Measurements from ENCODE around the gene NDUFA3. TPM values are rescaled to one million over a fixed set of nuclear protein-coding genes. Genes with fewer than 3 reads are reported as not detected.
"Not testable (repeated sequence)": the region's sequence is repeated elsewhere in the genome, so short reads cannot be mapped to it uniquely, and the experiment has no call there.

Gene NDUFA3
- total and polyA plus RNA-seq, 11 donors: 32.2 to 1,519 (median 299) TPM

DNA sequence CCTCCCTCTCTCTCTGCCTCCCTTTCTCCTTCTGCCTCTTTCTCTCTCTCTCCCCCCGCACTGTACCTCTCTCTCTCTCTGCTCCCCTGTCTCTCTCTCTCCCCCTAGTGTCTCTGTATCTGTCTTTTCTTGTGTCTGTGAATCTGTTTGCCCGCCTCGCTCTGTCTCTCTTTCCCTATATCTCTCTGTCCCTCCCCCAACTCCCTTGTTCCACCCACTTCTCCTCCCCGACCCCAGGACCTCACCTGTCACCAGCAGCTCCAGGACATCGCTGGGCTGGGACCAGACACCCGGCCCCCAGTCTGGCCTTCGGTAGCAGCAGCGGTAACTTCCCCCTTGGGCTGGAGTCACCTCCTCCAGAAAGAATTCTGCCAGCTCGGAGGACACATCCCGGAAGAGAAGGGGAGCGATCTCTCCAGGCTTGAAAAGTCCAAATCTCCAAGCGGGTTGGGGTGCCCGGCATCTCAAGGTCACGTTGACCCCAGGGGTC lies 6.0 kb upstream of the NDUFA3 start:
- intact Hi-C loops (cut with DNase I): no loop called here
- Histone ChIP-seq H3K9me3 (no peaks in the 10 kb centered on the region), H3K27me3 (peaks cover 0 to 48% (median 14%) of the 10 kb centered on the region in 9 donors), H3K27ac (peak overlapping the region in 2 of 12 donors; percentile 2 to 76), H3K36me3 (no peaks in the 10 kb centered on the region), H3K4me1 (peaks cover 0 to 16% (median 5%) of the 10 kb centered on the region in 12 donors), H3K4me3 (peak overlapping the region in 8 of 12 donors; percentile 11 to 48 (median 24))
- DNase-seq (peak in 1 of 5 donors; percentile 68), ATAC-seq (peak in 3 of 4 donors; percentile 45 to 52 (median 47))
- TF ChIP-seq POLR2A (IDR thresholded peaks at IDR 0.05): no peak
- TF ChIP-seq, protein P1, sequence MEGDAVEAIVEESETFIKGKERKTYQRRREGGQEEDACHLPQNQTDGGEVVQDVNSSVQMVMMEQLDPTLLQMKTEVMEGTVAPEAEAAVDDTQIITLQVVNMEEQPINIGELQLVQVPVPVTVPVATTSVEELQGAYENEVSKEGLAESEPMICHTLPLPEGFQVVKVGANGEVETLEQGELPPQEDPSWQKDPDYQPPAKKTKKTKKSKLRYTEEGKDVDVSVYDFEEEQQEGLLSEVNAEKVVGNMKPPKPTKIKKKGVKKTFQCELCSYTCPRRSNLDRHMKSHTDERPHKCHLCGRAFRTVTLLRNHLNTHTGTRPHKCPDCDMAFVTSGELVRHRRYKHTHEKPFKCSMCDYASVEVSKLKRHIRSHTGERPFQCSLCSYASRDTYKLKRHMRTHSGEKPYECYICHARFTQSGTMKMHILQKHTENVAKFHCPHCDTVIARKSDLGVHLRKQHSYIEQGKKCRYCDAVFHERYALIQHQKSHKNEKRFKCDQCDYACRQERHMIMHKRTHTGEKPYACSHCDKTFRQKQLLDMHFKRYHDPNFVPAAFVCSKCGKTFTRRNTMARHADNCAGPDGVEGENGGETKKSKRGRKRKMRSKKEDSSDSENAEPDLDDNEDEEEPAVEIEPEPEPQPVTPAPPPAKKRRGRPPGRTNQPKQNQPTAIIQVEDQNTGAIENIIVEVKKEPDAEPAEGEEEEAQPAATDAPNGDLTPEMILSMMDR (IDR thresholded peaks at IDR 0.05): no peak
- WGBS, 4 donors: 9 to 11% (median 10%) methylated on average over 14 of the region's 14 CpGs

DNA sequence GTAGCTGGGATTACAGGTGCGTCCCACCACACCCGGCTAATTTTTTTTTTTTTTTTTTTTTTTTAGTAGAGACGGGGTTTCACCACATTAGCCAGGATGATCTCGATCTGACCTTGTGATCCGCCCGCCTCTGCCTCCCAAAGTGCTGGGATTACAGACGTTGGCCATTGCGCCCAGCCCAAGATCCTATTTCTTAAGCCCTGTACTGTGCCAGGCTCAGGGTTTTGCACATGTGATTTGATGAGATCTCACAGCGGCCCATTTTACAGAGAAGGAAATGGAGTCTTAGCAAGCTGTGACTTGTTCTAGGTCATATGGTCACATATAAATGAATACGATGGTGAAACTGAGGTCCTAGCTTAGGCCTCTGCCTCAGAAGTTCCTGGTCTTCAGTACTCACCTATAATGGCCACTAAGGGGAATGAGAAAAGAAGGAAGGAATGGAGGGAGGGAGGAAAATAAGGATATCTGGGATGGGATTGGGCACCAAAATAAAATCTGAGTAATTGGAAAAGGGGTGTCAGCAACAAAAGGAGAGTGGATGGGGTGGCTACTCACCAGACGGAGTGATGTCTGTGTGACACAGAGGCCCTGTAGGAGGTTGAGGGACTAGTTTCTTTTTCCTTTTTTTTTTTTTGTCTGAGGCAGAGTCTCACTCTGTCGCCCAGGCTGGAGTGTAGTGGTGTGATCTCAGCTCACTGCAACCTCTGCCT lies 3.3 kb upstream of the NDUFA3 start:
- ATAC-seq (no peak), DNase-seq (no peak)
- peak overlapping the region in 1 of 12 donors; percentile 51 for H3K4me3 ChIP-seq
- H3K27me3 ChIP-seq: peaks cover 0 to 34% (median 14%) of the 10 kb centered on the region in 9 donors
- no peak for TF ChIP-seq POLR2A (IDR thresholded peaks at IDR 0.05)
- TF ChIP-seq, protein P1 (IDR thresholded peaks at IDR 0.05): no peak
- WGBS, 4 donors: 79 to 87% (median 83%) methylated on average over 12 of the region's 12 CpGs
- intact Hi-C loops (cut with DNase I): no loop called here
- H3K27ac ChIP-seq: no peak overlapping the region
- H3K36me3 ChIP-seq: peaks cover 0 to 2% (median 0%) of the 10 kb centered on the region in 9 donors
- no peaks in the 10 kb centered on the region for H3K9me3 ChIP-seq
- peaks cover 3 to 29% (median 14%) of the 10 kb centered on the region in 12 donors for H3K4me1 ChIP-seq

DNA sequence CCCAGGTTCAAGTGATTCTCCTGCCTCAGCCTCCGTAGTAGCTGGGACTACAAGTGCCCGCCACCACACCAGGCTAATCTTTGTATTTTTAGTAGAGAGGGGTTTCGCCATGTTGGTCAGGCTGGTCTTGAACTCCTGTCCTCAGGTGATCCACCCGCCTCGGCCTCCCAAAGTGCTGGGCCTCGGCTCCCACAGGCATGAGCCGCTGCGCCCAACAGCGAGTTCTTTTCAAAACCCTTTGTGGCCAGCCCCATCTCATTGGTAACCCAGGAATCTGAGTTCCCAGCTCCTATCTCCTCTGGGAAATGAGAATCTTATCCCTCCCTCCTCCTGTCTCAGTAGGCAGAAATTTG lies 2.8 kb upstream of the NDUFA3 start:
- DNase-seq, H3K9me3 ChIP-seq, H3K36me3 ChIP-seq, ATAC-seq: not testable (repeated sequence)
- Histone ChIP-seq H3K27me3 (peaks cover 0 to 29% (median 12%) of the 10 kb centered on the region in 9 donors), H3K4me3 (peak overlapping the region in 1 of 12 donors; percentile 51), H3K27ac (peak overlapping the region in 1 of 12 donors; percentile 68), H3K4me1 (peaks cover 3 to 29% (median 15%) of the 10 kb centered on the region in 12 donors)
- 76 to 86% (median 81%) methylated on average over 9 of the region's 9 CpGs for WGBS, 4 donors
- intact Hi-C loops (cut with DNase I): loop anchor here in 2 of 10 donors (5.0 to 10.0 kb wide), 2 partner anchors 225 to 233 kb away; partner anchors contain the start of gene MYADM (in 1 of the 2)

DNA sequence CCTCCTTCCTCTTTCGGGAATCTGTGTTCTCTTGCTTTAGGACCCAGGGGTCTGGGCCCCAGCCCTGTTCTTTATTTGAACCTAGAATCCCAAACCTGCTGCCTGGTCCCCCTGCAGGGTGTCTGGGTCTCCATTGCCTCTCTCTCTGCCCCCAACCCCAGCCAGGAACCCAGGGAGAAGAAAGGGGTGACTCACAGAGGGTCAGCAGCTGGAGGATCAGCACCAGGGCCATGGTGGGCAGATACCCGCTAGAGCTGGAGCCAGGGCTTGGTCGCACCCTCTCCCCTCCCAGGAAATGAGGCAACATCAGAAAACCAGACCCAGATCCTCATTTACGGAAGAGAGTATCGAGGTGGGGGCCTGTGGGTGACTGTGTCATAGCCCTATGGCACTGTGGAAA lies 2.1 kb upstream of the NDUFA3 start, which contains the start of gene OSCAR:
Gene OSCAR, minus strand, starts transcription at position 243 of the 400 bp plus-strand sequence. Its CDS starts 11 bp downstream, at position 232.
- 35 to 52% (median 47%) methylated on average over 5 of the region's 5 CpGs for WGBS, 4 donors
- intact Hi-C loops (cut with DNase I): loop anchor here in 2 of 10 donors (5.0 to 10.0 kb wide), 2 partner anchors 226 to 233 kb away; partner anchors contain the start of gene MYADM (in 1 of the 2)

More for the DNA sequence above, 2.1 kb upstream of the NDUFA3 start, which contains the start of gene OSCAR:
- Histone ChIP-seq H3K36me3 (peaks cover 0 to 8% (median 5%) of the 10 kb centered on the region in 9 donors), H3K4me1 (peaks cover 3 to 28% (median 15%) of the 10 kb centered on the region in 12 donors), H3K9me3 (no peaks in the 10 kb centered on the region), H3K27ac (peak within 1 kb of the TSS in 1 of 12 donors; percentile 68), H3K4me3 (peak within 1 kb of the TSS in 1 of 12 donors; percentile 51), H3K27me3 (peaks cover 0 to 22% (median 5%) of the 10 kb centered on the region in 9 donors)
- no peak for ATAC-seq
- no peak for TF ChIP-seq POLR2A (IDR thresholded peaks at IDR 0.05)
- TF ChIP-seq, protein P1 (IDR thresholded peaks at IDR 0.05): no peak
- DNase-seq: peak in 1 of 5 donors; percentile 68

Data from heart left ventricle (tissue), 16 donors.